Keratinocyte (primary cell): Measurements from ENCODE around the gene MUS81. TPM values are rescaled to one million over a fixed set of nuclear protein-coding genes. Genes with fewer than 3 reads are reported as not detected.
A peak's percentile ranks its signal among the peaks of the same experiment; 100 is the strongest.

Source experiments
- DNase-seq: peaks from one replicate; pipeline ENCODE4 v3.0.0-alpha.2; 2011; ENCODE audit warnings: low read depth, missing footprints, low spot score
- FAIRE-seq: peaks from 2 replicates; lab custom pipeline; 2011; peaks lifted over from hg19 to GRCh38; lab: Jason Lieb, UNC
- H2AFZ ChIP-seq: 2 replicates; pipeline ENCODE4 v1.6.0; 2012; ENCODE audit warnings: low read length, control low read depth, inconsistent platforms; ENCODE audit not compliant: control insufficient read depth
- H3K27ac ChIP-seq: 2 replicates; pipeline ENCODE4 v1.5.1; 2011; ENCODE audit warnings: low read length; ENCODE audit not compliant: control insufficient read depth, insufficient read depth
- H3K27me3 ChIP-seq: 3 replicates; pipeline ENCODE4 v1.6.0; 2011; ENCODE audit warnings: low read length; ENCODE audit not compliant: control insufficient read depth, insufficient read depth; ENCODE audit errors: extremely low read depth
- H3K36me3 ChIP-seq, 2 experiments: 2 replicates in 1 of 2; 3 replicates in 1 of 2; pipeline ENCODE4 v1.5.1; 2011; ENCODE audit warnings: low read length in 2 of 2, mild to moderate bottlenecking in 1 of 2; ENCODE audit not compliant: control insufficient read depth in 2 of 2, insufficient read depth in 2 of 2; ENCODE audit errors: extremely low read depth in 1 of 2
- H3K4me1 ChIP-seq: 3 replicates; pipeline ENCODE4 v1.5.1; 2011; ENCODE audit warnings: low read length; ENCODE audit not compliant: control insufficient read depth, insufficient read depth; ENCODE audit errors: extremely low read depth
- H3K4me2 ChIP-seq: 3 replicates; pipeline ENCODE4 v1.6.0; 2011; ENCODE audit warnings: low read depth, low read length; ENCODE audit not compliant: control insufficient read depth, insufficient read depth; ENCODE audit errors: extremely low read depth
- H3K4me3 ChIP-seq, 3 experiments: fragments of 200-600 bp in 1 of 3; sonication (generic) in 1 of 3; 2 replicates in 2 of 3; 3 replicates in 1 of 3; pipeline ENCODE4 v1.5.1; 2011 to 2016; ENCODE audit warnings: low read length in 3 of 3, mild to moderate bottlenecking in 3 of 3, control low read depth in 2 of 3, inconsistent platforms in 1 of 3, low read depth in 1 of 3, mixed read lengths in 1 of 3, mixed run types in 1 of 3, moderate library complexity in 1 of 3; ENCODE audit not compliant: control insufficient read depth in 2 of 3, insufficient read depth in 2 of 3; ENCODE audit errors: extremely low read depth in 1 of 3
- H3K79me2 ChIP-seq: 2 replicates; pipeline ENCODE4 v1.6.0; 2012; ENCODE audit warnings: low read length; ENCODE audit not compliant: control insufficient read depth, insufficient read depth
- H3K9ac ChIP-seq: 3 replicates; pipeline ENCODE4 v1.6.0; 2011; ENCODE audit warnings: low read length; ENCODE audit not compliant: control insufficient read depth, insufficient read depth; ENCODE audit errors: extremely low read depth
- H3K9me1 ChIP-seq: 3 replicates; pipeline ENCODE4 v1.6.0; 2011; ENCODE audit warnings: low read length; ENCODE audit not compliant: control insufficient read depth, insufficient read depth; ENCODE audit errors: extremely low read depth
- H3K9me3 ChIP-seq: 2 replicates; pipeline ENCODE4 v1.5.1; 2012; ENCODE audit warnings: low read depth, low read length; ENCODE audit not compliant: control insufficient read depth
- H4K20me1 ChIP-seq: 3 replicates; pipeline ENCODE4 v1.6.0; 2011; ENCODE audit warnings: low read length; ENCODE audit not compliant: control insufficient read depth, insufficient read depth; ENCODE audit errors: extremely low read depth
- EZH2 ChIP-seq: IDR thresholded peaks from one replicate; pipeline ENCODE4 v1.6.1; 2012; ENCODE audit warnings: inconsistent platforms, mild to moderate bottlenecking, low read length, moderate library complexity
- dilution Hi-C: fragments of 300-500 bp; cut with MboI; formaldehyde crosslinking; loops from one replicate; pipeline ENCODE4 v1.7.0; 2020; ENCODE audit warnings: low sequenced_read_pairs; ENCODE audit not compliant: extremely low pct_ligation_motif_present
- polyA plus RNA-seq, 5 experiments: library from polyadenylated mRNA; depleted of rRNA in 3 of 5; stranded (reverse) in 3 of 5; stranded (forward) in 1 of 5; unstranded in 1 of 5; fragments of >200 nt; gene quantifications; 1 replicate in 1 of 5; 2 replicates in 3 of 5; 3 replicates in 1 of 5; pipeline versions ENCODE4 v1.2.1 to v1.2.3, GENCODE V29; 2011 to 2012; ENCODE audit warnings: missing spikeins in 2 of 5, low read depth in 1 of 5, low replicate concordance in 1 of 5
- TF ChIP-seq, protein P1 (sequence below), 3 experiments: IDR thresholded peaks in 1 of 3; conservative IDR thresholded peaks in 1 of 3; optimal IDR thresholded peaks in 1 of 3; 2 replicates in 2 of 3; 3 replicates in 1 of 3; pipeline versions ENCODE3 to v1.5.1; 2011; ENCODE audit warnings: low read length in 3 of 3, mild to moderate bottlenecking in 3 of 3, moderate library complexity in 2 of 3, control low read depth in 1 of 3, inconsistent platforms in 1 of 3; ENCODE audit not compliant: insufficient read depth in 2 of 3; ENCODE audit errors: extremely low read depth in 1 of 3

Gene MUS81
- polyA plus RNA-seq, 1 donor (not counting 4 experiments of a cell fraction or from before 2014, with no cell fraction given): 28.0 TPM

DNA sequence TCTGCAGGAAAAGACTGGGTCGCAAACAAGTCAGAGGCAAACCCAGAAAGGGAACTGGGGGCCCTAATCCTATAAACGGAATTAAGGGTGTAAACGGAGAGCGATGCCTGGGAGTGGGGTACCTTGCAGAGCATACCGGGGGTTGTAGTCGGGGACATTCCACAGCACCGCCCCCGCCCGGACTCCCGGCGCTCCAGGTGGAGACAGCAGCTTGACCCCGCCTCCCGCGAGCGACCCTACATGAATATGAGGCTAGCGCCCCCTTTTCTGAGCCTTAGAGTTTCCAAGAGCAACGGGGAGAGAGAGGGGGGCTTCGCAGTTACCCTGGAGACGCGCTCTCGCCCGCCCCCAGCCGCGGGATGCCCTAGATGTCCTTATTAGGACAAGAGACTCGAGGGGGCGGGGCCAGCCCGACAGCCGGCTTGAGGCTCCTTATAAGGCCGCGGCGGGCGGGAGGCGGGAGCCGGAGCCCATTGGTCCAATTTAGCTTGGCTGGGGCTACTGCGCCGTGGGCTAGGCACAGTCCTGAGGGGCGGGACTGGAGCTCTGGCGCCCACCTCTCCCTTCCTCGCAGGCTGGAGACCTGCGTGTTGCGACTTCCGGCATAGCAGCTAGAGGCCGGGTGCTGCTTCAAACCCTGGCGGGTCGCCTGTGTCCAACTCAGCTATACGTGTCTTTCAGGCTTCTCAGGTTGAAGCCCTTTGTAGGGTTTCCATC is 980 bp upstream of the MUS81 start:
- Histone ChIP-seq H3K79me2 (peaks cover 66% of the 10 kb centered on the region), H3K4me1 (peaks cover 32% of the 10 kb centered on the region)
- no peak for FAIRE-seq

DNA sequence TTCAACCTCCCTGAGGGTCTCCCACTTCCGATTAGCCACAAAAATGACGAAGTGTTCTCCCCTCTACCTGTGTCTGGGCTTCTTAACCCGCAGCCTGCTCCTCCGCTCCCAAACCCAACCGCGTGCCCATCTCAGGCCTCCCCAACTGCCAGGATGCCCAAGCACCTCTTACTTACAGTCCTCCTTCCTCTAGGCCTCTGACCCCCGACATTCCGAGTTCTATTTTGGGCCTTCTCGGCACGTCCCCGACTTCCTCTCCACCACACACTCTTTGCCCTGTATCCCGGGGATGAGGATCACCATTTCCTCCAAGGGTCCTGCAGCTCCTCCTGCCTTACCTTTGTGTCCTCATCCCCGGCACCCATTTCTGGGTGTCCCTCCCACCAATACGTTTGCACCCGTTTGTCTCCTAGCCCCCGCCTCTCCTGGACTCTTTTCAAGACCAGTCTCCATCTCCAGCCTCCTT is 388 bp upstream of the MUS81 start:
- FAIRE-seq (no peak), DNase-seq (no peak)
- no peaks in the 10 kb centered on the region for H3K27me3 ChIP-seq
- no peaks in the 10 kb centered on the region for H3K9me3 ChIP-seq
- peak overlapping the region; percentile 83 for H3K9ac ChIP-seq
- H3K4me2 ChIP-seq: peak overlapping the region; percentile 92
- peaks cover 38 to 50% of the 10 kb centered on the region in 2 experiments for H3K36me3 ChIP-seq
- no peak for TF ChIP-seq EZH2
- TF ChIP-seq, protein P1, sequence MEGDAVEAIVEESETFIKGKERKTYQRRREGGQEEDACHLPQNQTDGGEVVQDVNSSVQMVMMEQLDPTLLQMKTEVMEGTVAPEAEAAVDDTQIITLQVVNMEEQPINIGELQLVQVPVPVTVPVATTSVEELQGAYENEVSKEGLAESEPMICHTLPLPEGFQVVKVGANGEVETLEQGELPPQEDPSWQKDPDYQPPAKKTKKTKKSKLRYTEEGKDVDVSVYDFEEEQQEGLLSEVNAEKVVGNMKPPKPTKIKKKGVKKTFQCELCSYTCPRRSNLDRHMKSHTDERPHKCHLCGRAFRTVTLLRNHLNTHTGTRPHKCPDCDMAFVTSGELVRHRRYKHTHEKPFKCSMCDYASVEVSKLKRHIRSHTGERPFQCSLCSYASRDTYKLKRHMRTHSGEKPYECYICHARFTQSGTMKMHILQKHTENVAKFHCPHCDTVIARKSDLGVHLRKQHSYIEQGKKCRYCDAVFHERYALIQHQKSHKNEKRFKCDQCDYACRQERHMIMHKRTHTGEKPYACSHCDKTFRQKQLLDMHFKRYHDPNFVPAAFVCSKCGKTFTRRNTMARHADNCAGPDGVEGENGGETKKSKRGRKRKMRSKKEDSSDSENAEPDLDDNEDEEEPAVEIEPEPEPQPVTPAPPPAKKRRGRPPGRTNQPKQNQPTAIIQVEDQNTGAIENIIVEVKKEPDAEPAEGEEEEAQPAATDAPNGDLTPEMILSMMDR (optimal IDR thresholded peaks at IDR 0.05 in 1 of 3, IDR thresholded peaks at IDR 0.05 in 1 of 3, conservative IDR thresholded peaks at IDR 0.05 in 1 of 3; ENCODE audit: extremely low read depth in 1 of 3, insufficient read depth in 2 of 3, low read length in 3 of 3): no peak
- H2AFZ ChIP-seq: peak overlapping the region; percentile 77
- peaks cover 60% of the 10 kb centered on the region for H3K79me2 ChIP-seq
- peaks cover 32% of the 10 kb centered on the region for H3K4me1 ChIP-seq
- dilution Hi-C loops: no loop called here
- H3K9me1 ChIP-seq: peaks cover 7% of the 10 kb centered on the region
- H4K20me1 ChIP-seq: peaks cover 25% of the 10 kb centered on the region
- H3K4me3 ChIP-seq: peak overlapping the region; percentile 83 to 96 (median 91)
- H3K27ac ChIP-seq: peak overlapping the region; percentile 90

More for the DNA sequence above, 980 bp upstream of the MUS81 start:
- DNase-seq: peak; percentile 85
- Histone ChIP-seq H2AFZ (peak overlapping the region; percentile 77), H4K20me1 (peaks cover 31% of the 10 kb centered on the region), H3K4me2 (peak overlapping the region; percentile 92), H3K9me3 (no peaks in the 10 kb centered on the region), H3K9ac (peak overlapping the region; percentile 83), H3K27ac (peak overlapping the region; percentile 90), H3K36me3 (peaks cover 38 to 52% of the 10 kb centered on the region in 2 experiments), H3K9me1 (peaks cover 7% of the 10 kb centered on the region), H3K4me3 (peak overlapping the region; percentile 83 to 96 (median 91)), H3K27me3 (no peaks in the 10 kb centered on the region)
- TF ChIP-seq EZH2: no peak
- TF ChIP-seq, protein P1 (optimal IDR thresholded peaks at IDR 0.05 in 1 of 3, IDR thresholded peaks at IDR 0.05 in 1 of 3, conservative IDR thresholded peaks at IDR 0.05 in 1 of 3; ENCODE audit: extremely low read depth in 1 of 3, insufficient read depth in 2 of 3, low read length in 3 of 3): no peak
- dilution Hi-C loops: no loop called here
